ENCODE measurements around the gene MKI67. TPM values are rescaled to one million over a fixed set of nuclear protein-coding genes. Genes with fewer than 3 reads are reported as not detected.
"Not testable (repeated sequence)": the region's sequence is repeated elsewhere in the genome, so short reads cannot be mapped to it uniquely, and the experiment has no call there.

Gene MKI67
- total RNA-seq, 4 donors from 2014 or later = 14.3 to 50.8 (median 26.1) TPM

- H3K36me3 ChIP-seq = peaks cover 0 to 18% (median 0%) of the 10 kb centered on the region in 3 donors
- no peaks in the 10 kb centered on the region for H3K9me3 ChIP-seq
- no peak for TF ChIP-seq POLR2A (IDR thresholded peaks at IDR 0.05)
- TF ChIP-seq CTCF (IDR thresholded peaks at IDR 0.05) = no peak
- no peaks in the 10 kb centered on the region for H3K27me3 ChIP-seq
- no peaks in the 10 kb centered on the region for H3K4me1 ChIP-seq
- no peak overlapping the region for H3K27ac ChIP-seq
- H3K4me3 ChIP-seq = peak overlapping the region in 1 of 4 donors; percentile 30
- intact Hi-C loops (cut with DNase I) = no loop called here
- 80 to 81% methylated on average over 10 of the region's 11 CpGs for WGBS, 2 donors
- no peak for DNase-seq
Measured at GRCh38 chr10:128095753-128096469, 30.3 kb downstream of the MKI67 start.

- no peaks in the 10 kb centered on the region for H3K27me3 ChIP-seq
- no peak for DNase-seq
- 79 to 87% methylated on average over 2 to 6 of the region's 11 CpGs for WGBS, 2 donors
- intact Hi-C loops (cut with DNase I) = no loop called here
- H3K4me3 ChIP-seq = peak overlapping the region in 1 of 4 donors; percentile 30
- H3K4me1 ChIP-seq = no peaks in the 10 kb centered on the region
- no peak overlapping the region for H3K27ac ChIP-seq
- TF ChIP-seq CTCF (IDR thresholded peaks at IDR 0.05) = no peak
- peaks cover 0 to 16% (median 0%) of the 10 kb centered on the region in 3 donors for H3K36me3 ChIP-seq
- H3K9me3 ChIP-seq = no peaks in the 10 kb centered on the region
Measured at GRCh38 chr10:128095027-128095752, 31.0 kb downstream of the MKI67 start.

- H3K27ac ChIP-seq; H3K4me1 ChIP-seq; H3K4me3 ChIP-seq; intact Hi-C loops (cut with DNase I); H3K27me3 ChIP-seq; H3K9me3 ChIP-seq; DNase-seq; H3K36me3 ChIP-seq: not testable (repeated sequence)
- WGBS, 2 donors = 96 to 100% methylated on average over 4 of the region's 4 CpGs
Measured at GRCh38 chr10:128094596-128094995, 31.6 kb downstream of the MKI67 start.

GRCh38 chr10:128092454-128092853, 33.8 kb downstream of the MKI67 start:
- H3K27me3 ChIP-seq = peaks cover 0 to 3% (median 0%) of the 10 kb centered on the region in 4 donors
- H3K4me3 ChIP-seq = no peak overlapping the region
- no peaks in the 10 kb centered on the region for H3K4me1 ChIP-seq
- WGBS, 2 donors = 73 to 77% methylated on average over 3 of the region's 3 CpGs
- H3K27ac ChIP-seq = no peak overlapping the region
- TF ChIP-seq POLR2A (IDR thresholded peaks at IDR 0.05) (no peak), CTCF (IDR thresholded peaks at IDR 0.05) (no peak)
- no peak for DNase-seq
- H3K9me3 ChIP-seq = no peaks in the 10 kb centered on the region
- intact Hi-C loops (cut with DNase I) = no loop called here
- no peaks in the 10 kb centered on the region for H3K36me3 ChIP-seq

GRCh38 chr10:128091636-128092210, 34.5 kb downstream of the MKI67 start:
- H3K4me1 ChIP-seq = no peaks in the 10 kb centered on the region
- 69 to 72% methylated on average over 9 to 11 of the region's 17 CpGs for WGBS, 2 donors
- no peaks in the 10 kb centered on the region for H3K36me3 ChIP-seq
- no peaks in the 10 kb centered on the region for H3K9me3 ChIP-seq
- TF ChIP-seq POLR2A (IDR thresholded peaks at IDR 0.05) = no peak
- no peak for TF ChIP-seq CTCF (IDR thresholded peaks at IDR 0.05)
- H3K27me3 ChIP-seq = peaks cover 0 to 3% (median 0%) of the 10 kb centered on the region in 4 donors
- no peak overlapping the region for H3K4me3 ChIP-seq
- DNase-seq = no peak
- H3K27ac ChIP-seq = no peak overlapping the region
- intact Hi-C loops (cut with DNase I) = no loop called here
